Activated CD4-positive, alpha-beta T cell treated with anti-CD3 and anti-CD28 coated beads, Interleukin-2, amount 10 ng/mL, durations not matched to agents 24 days and 14 days (primary cell): ENCODE results near the gene ABAT. TPM values are rescaled to one million over a fixed set of nuclear protein-coding genes. Genes with fewer than 3 reads are reported as not detected.
"Not testable (repeated sequence)": the region's sequence is repeated elsewhere in the genome, so short reads cannot be mapped to it uniquely, and the experiment has no call there.

ENCODE experiments used
- DNase-seq: peaks from one replicate; pipeline ENCODE4 v3.0.0; 2022
- H3K27ac Mint-ChIP-seq: one replicate; pipeline ENCODE4 v1.8.0; 2022; ENCODE audit warnings: mild to moderate bottlenecking, mixed read lengths
- H3K27me3 Mint-ChIP-seq: one replicate; pipeline ENCODE4 v1.8.0; 2022; ENCODE audit warnings: mixed read lengths
- H3K36me3 Mint-ChIP-seq: one replicate; pipeline ENCODE4 v1.8.0; 2022; ENCODE audit warnings: low read depth, mild to moderate bottlenecking, mixed read lengths
- H3K4me1 Mint-ChIP-seq: one replicate; pipeline ENCODE4 v1.8.0; 2021; ENCODE audit warnings: mixed read lengths
- H3K4me3 Mint-ChIP-seq: one replicate; pipeline ENCODE4 v1.8.0; 2022; ENCODE audit warnings: mild to moderate bottlenecking, moderate library complexity, mixed read lengths
- H3K9me3 Mint-ChIP-seq: one replicate; pipeline ENCODE4 v1.8.0; 2021; ENCODE audit warnings: mixed read lengths
- intact Hi-C: fragments of 100-400 bp; cut with micrococcal nuclease; formaldehyde crosslinking; loops from one replicate; pipeline ENCODE4 v1.15.1; 2023
- total RNA-seq: library from RNA; stranded (reverse); gene quantifications from 2 replicates; pipeline ENCODE4 v1.2.3, GENCODE V29; 2022

ABAT gene
- total RNA-seq, 1 donor from 2014 or later: 5.9 TPM

GRCh38 chr16:8764525-8765250, 90.3 kb downstream of the ABAT start:
- intact Hi-C loops: no loop called here
- Mint-ChIP-seq H3K27me3 (no peaks in the 10 kb centered on the region), H3K9me3 (no peaks in the 10 kb centered on the region), H3K27ac (no peak overlapping the region), H3K4me3 (no peak overlapping the region), H3K4me1 (no peaks in the 10 kb centered on the region), H3K36me3 (no peaks in the 10 kb centered on the region)
- DNase-seq: no peak

- Mint-ChIP-seq H3K27me3 (no peaks in the 10 kb centered on the region), H3K4me3 (no peak overlapping the region), H3K36me3 (no peaks in the 10 kb centered on the region), H3K9me3 (no peaks in the 10 kb centered on the region), H3K27ac (no peak overlapping the region), H3K4me1 (no peaks in the 10 kb centered on the region)
- intact Hi-C loops: no loop called here
- DNase-seq: no peak
Observed at GRCh38 chr16:8767176-8767575, 92.8 kb downstream of the ABAT start.

GRCh38 chr16:8768283-8768682, 93.9 kb downstream of the ABAT start:
- H3K4me1 Mint-ChIP-seq: no peaks in the 10 kb centered on the region
- no peak overlapping the region for H3K27ac Mint-ChIP-seq
- H3K36me3 Mint-ChIP-seq: no peaks in the 10 kb centered on the region
- no peaks in the 10 kb centered on the region for H3K9me3 Mint-ChIP-seq
- no peak for DNase-seq
- no peak overlapping the region for H3K4me3 Mint-ChIP-seq
- no peaks in the 10 kb centered on the region for H3K27me3 Mint-ChIP-seq
- intact Hi-C loops: no loop called here

- DNase-seq: no peak
- no peaks in the 10 kb centered on the region for H3K9me3 Mint-ChIP-seq
- no peaks in the 10 kb centered on the region for H3K36me3 Mint-ChIP-seq
- H3K27ac Mint-ChIP-seq: no peak overlapping the region
- H3K4me1 Mint-ChIP-seq: no peaks in the 10 kb centered on the region
- H3K4me3 Mint-ChIP-seq: no peak overlapping the region
- H3K27me3 Mint-ChIP-seq: no peaks in the 10 kb centered on the region
- intact Hi-C loops: no loop called here
Observed at GRCh38 chr16:8768692-8769091, 94.3 kb downstream of the ABAT start.

GRCh38 chr16:8773537-8773936, 99.1 kb downstream of the ABAT start:
- Mint-ChIP-seq H3K4me1 (no peaks in the 10 kb centered on the region), H3K4me3 (no peak overlapping the region), H3K36me3 (no peaks in the 10 kb centered on the region), H3K27ac (no peak overlapping the region), H3K27me3 (no peaks in the 10 kb centered on the region), H3K9me3 (no peaks in the 10 kb centered on the region)
- intact Hi-C loops: no loop called here
- DNase-seq: no peak

- no peak for DNase-seq
- no peaks in the 10 kb centered on the region for H3K4me1 Mint-ChIP-seq
- no peaks in the 10 kb centered on the region for H3K36me3 Mint-ChIP-seq
- intact Hi-C loops: no loop called here
- no peaks in the 10 kb centered on the region for H3K27me3 Mint-ChIP-seq
- no peak overlapping the region for H3K27ac Mint-ChIP-seq
- H3K9me3 Mint-ChIP-seq: no peaks in the 10 kb centered on the region
- H3K4me3 Mint-ChIP-seq: no peak overlapping the region
Observed at GRCh38 chr16:8774208-8774607, 99.8 kb downstream of the ABAT start.

- no peaks in the 10 kb centered on the region for H3K4me1 Mint-ChIP-seq
- no peaks in the 10 kb centered on the region for H3K27me3 Mint-ChIP-seq
- no peak for DNase-seq
- intact Hi-C loops: no loop called here
- H3K36me3 Mint-ChIP-seq: no peaks in the 10 kb centered on the region
- H3K27ac Mint-ChIP-seq: no peak overlapping the region
- no peak overlapping the region for H3K4me3 Mint-ChIP-seq
- H3K9me3 Mint-ChIP-seq: no peaks in the 10 kb centered on the region
Observed at GRCh38 chr16:8775359-8775758, 100.9 kb downstream of the ABAT start.

- H3K36me3 Mint-ChIP-seq: no peaks in the 10 kb centered on the region
- no peaks in the 10 kb centered on the region for H3K27me3 Mint-ChIP-seq
- H3K27ac Mint-ChIP-seq: no peak overlapping the region
- no peak overlapping the region for H3K4me3 Mint-ChIP-seq
- H3K9me3 Mint-ChIP-seq: no peaks in the 10 kb centered on the region
- no peaks in the 10 kb centered on the region for H3K4me1 Mint-ChIP-seq
- intact Hi-C loops: no loop called here
- no peak for DNase-seq
Observed at GRCh38 chr16:8776129-8776584, 101.7 kb downstream of the ABAT start.

- no peak for DNase-seq
- intact Hi-C loops: no loop called here
- H3K9me3 Mint-ChIP-seq: no peaks in the 10 kb centered on the region
- H3K27me3 Mint-ChIP-seq: no peaks in the 10 kb centered on the region
- H3K27ac Mint-ChIP-seq: no peak overlapping the region
- H3K4me3 Mint-ChIP-seq: no peak overlapping the region
- H3K36me3 Mint-ChIP-seq: no peaks in the 10 kb centered on the region
- H3K4me1 Mint-ChIP-seq: no peaks in the 10 kb centered on the region
Observed at GRCh38 chr16:8777217-8777616, 102.8 kb downstream of the ABAT start.

- no peak overlapping the region for H3K27ac Mint-ChIP-seq
- no peaks in the 10 kb centered on the region for H3K27me3 Mint-ChIP-seq
- H3K4me3 Mint-ChIP-seq: no peak overlapping the region
- no peaks in the 10 kb centered on the region for H3K36me3 Mint-ChIP-seq
- DNase-seq: no peak
- no peaks in the 10 kb centered on the region for H3K9me3 Mint-ChIP-seq
- intact Hi-C loops: no loop called here
- H3K4me1 Mint-ChIP-seq: no peaks in the 10 kb centered on the region
Observed at GRCh38 chr16:8781797-8782196, 107.4 kb downstream of the ABAT start.

GRCh38 chr16:8782673-8783072, 108.3 kb downstream of the ABAT start:
- no peak overlapping the region for H3K27ac Mint-ChIP-seq
- H3K4me1 Mint-ChIP-seq: no peaks in the 10 kb centered on the region
- H3K4me3 Mint-ChIP-seq: no peak overlapping the region
- no peaks in the 10 kb centered on the region for H3K36me3 Mint-ChIP-seq
- no peak for DNase-seq
- no peaks in the 10 kb centered on the region for H3K27me3 Mint-ChIP-seq
- intact Hi-C loops: no loop called here
- no peaks in the 10 kb centered on the region for H3K9me3 Mint-ChIP-seq

- Mint-ChIP-seq H3K36me3 (no peaks in the 10 kb centered on the region), H3K4me3 (no peak overlapping the region), H3K9me3 (no peaks in the 10 kb centered on the region), H3K27me3 (no peaks in the 10 kb centered on the region), H3K27ac (no peak overlapping the region), H3K4me1 (no peaks in the 10 kb centered on the region)
- no peak for DNase-seq
- intact Hi-C loops: no loop called here
Observed at GRCh38 chr16:8785408-8785807, 111.0 kb downstream of the ABAT start.

- H3K4me3 Mint-ChIP-seq, H3K4me1 Mint-ChIP-seq, DNase-seq, intact Hi-C loops, H3K27me3 Mint-ChIP-seq, H3K9me3 Mint-ChIP-seq, H3K36me3 Mint-ChIP-seq, H3K27ac Mint-ChIP-seq: not testable (repeated sequence)
Observed at GRCh38 chr16:8786316-8786715, 111.9 kb downstream of the ABAT start.

GRCh38 chr16:8788578-8789172, 114.3 kb downstream of the ABAT start:
- Mint-ChIP-seq H3K36me3 (no peaks in the 10 kb centered on the region), H3K27ac (no peak overlapping the region), H3K4me3 (no peak overlapping the region)

GRCh38 chr16:8795091-8795490, 120.7 kb downstream of the ABAT start:
- no peak for DNase-seq
- intact Hi-C loops: loop anchor here (5.0 to 10.0 kb wide), 2 partner anchors 340 to 1947 kb away; partner anchors contain the start of gene NUBP1
- H3K27ac Mint-ChIP-seq: no peak overlapping the region
- peaks cover 19% of the 10 kb centered on the region for H3K36me3 Mint-ChIP-seq
- no peak overlapping the region for H3K4me3 Mint-ChIP-seq
- peaks cover 23% of the 10 kb centered on the region for H3K4me1 Mint-ChIP-seq
- H3K9me3 Mint-ChIP-seq: no peaks in the 10 kb centered on the region
- no peaks in the 10 kb centered on the region for H3K27me3 Mint-ChIP-seq

More at GRCh38 chr16:8788578-8789172, 114.3 kb downstream of the ABAT start:
- Mint-ChIP-seq H3K27me3 (no peaks in the 10 kb centered on the region), H3K4me1 (no peaks in the 10 kb centered on the region), H3K9me3 (no peaks in the 10 kb centered on the region)
- no peak for DNase-seq
- intact Hi-C loops: no loop called here
